SK-N-SH treated with all-trans-retinoic acid at 6 μM for 48 hours (cell line): ENCODE results near the gene GRIK5.

Source experiments
- ATAC-seq: fragments of 200-7000 bp; cut with Tn5 transposase; 3 replicates; pipeline ENCODE4 v1.9.1; 2020; ENCODE audit warnings: mild to moderate bottlenecking, moderate library complexity
- ARNTL ChIP-seq: fragments of 450-650 bp; formaldehyde crosslinking; IDR thresholded peaks from 2 replicates; pipeline ENCODE4 v1.5.0; 2020; ENCODE audit warnings: low read depth, mild to moderate bottlenecking, moderate library complexity, borderline replicate concordance
- BACH2 ChIP-seq: fragments of 250-450 bp; sonication (Bioruptor Pico); IDR thresholded peaks from 2 replicates; pipeline ENCODE4 v1.9.0; 2021; ENCODE audit warnings: mild to moderate bottlenecking, borderline replicate concordance
- CREB5 ChIP-seq: fragments of 250-450 bp; sonication (Bioruptor Pico); IDR thresholded peaks from 2 replicates; pipeline ENCODE4 v1.5.1; 2020; ENCODE audit warnings: low read depth, mild to moderate bottlenecking, moderate library complexity
- CSDC2 ChIP-seq: fragments of 250-450 bp; sonication (Bioruptor Pico); IDR thresholded peaks from 2 replicates; pipeline ENCODE4 v1.5.0; 2020; ENCODE audit warnings: mild to moderate bottlenecking, moderate library complexity
- CSRNP3 ChIP-seq: fragments of 250-450 bp; sonication (Bioruptor Pico); IDR thresholded peaks from 2 replicates; pipeline ENCODE4 v1.5.1; 2021; ENCODE audit warnings: mild to moderate bottlenecking, moderate library complexity
- ESRRG ChIP-seq: fragments of 250-450 bp; sonication (Bioruptor Pico); IDR thresholded peaks from 2 replicates; pipeline ENCODE4 v1.6.1; 2021; ENCODE audit warnings: mild to moderate bottlenecking
- ISL1 ChIP-seq: fragments of 250-450 bp; sonication (Bioruptor Pico); IDR thresholded peaks from 2 replicates; pipeline ENCODE4 v2.1.2; 2022; ENCODE audit warnings: mild to moderate bottlenecking, moderate library complexity
- OSR1 ChIP-seq: fragments of 250-450 bp; sonication (Bioruptor Pico); IDR thresholded peaks from 2 replicates; pipeline ENCODE4 v1.8.0; 2022; ENCODE audit warnings: moderate library complexity, mild to moderate bottlenecking, inconsistent platforms
- PATZ1 ChIP-seq: fragments of 250-450 bp; sonication (Bioruptor Pico); IDR thresholded peaks from 2 replicates; pipeline ENCODE4 v1.8.0; 2020; ENCODE audit warnings: mild to moderate bottlenecking, moderate library complexity, borderline replicate concordance
- POU6F1 ChIP-seq: fragments of 250-450 bp; sonication (Bioruptor Pico); IDR thresholded peaks from 2 replicates; pipeline ENCODE4 v1.8.0; 2021; ENCODE audit warnings: low read depth, mild to moderate bottlenecking, moderate library complexity, borderline replicate concordance
- PPARA ChIP-seq: fragments of 250-450 bp; sonication (Bioruptor Pico); IDR thresholded peaks from 2 replicates; pipeline ENCODE4 v1.5.0; 2020; ENCODE audit warnings: mild to moderate bottlenecking, borderline replicate concordance
- RARB ChIP-seq: fragments of 250-450 bp; sonication (Bioruptor Pico); IDR thresholded peaks from 2 replicates; pipeline ENCODE4 v1.8.0; 2021; ENCODE audit warnings: mild to moderate bottlenecking, moderate library complexity
- SNAI2 ChIP-seq: fragments of 250-450 bp; sonication (Bioruptor Pico); IDR thresholded peaks from 2 replicates; pipeline ENCODE4 v1.5.0; 2020; ENCODE audit warnings: mild to moderate bottlenecking, moderate library complexity
- TCF4 ChIP-seq: fragments of 250-450 bp; sonication (Bioruptor Pico); IDR thresholded peaks from 2 replicates; pipeline ENCODE4 v1.8.0; 2021; ENCODE audit warnings: mild to moderate bottlenecking, moderate library complexity, borderline replicate concordance
- TOX ChIP-seq: fragments of 250-450 bp; sonication (Bioruptor Pico); IDR thresholded peaks from 2 replicates; pipeline ENCODE4 v1.8.0; 2021; ENCODE audit warnings: mild to moderate bottlenecking, moderate library complexity, borderline replicate concordance
- TSHZ2 ChIP-seq: fragments of 250-450 bp; sonication (Bioruptor Pico); IDR thresholded peaks from 2 replicates; pipeline ENCODE4 v1.5.0; 2020; ENCODE audit warnings: mild to moderate bottlenecking, moderate library complexity
- ZC3H10 ChIP-seq: fragments of 250-450 bp; sonication (Bioruptor Pico); IDR thresholded peaks from 2 replicates; pipeline ENCODE4 v1.5.1; 2021; ENCODE audit warnings: mild to moderate bottlenecking, moderate library complexity
- ZFP3 ChIP-seq: fragments of 250-450 bp; sonication (Bioruptor Pico); IDR thresholded peaks from 2 replicates; pipeline ENCODE4 v1.5.0; 2020; ENCODE audit warnings: mild to moderate bottlenecking, moderate library complexity
- ZFP30 ChIP-seq: fragments of 450-650 bp; formaldehyde crosslinking; IDR thresholded peaks from 2 replicates; pipeline ENCODE4 v1.5.0; 2022; ENCODE audit warnings: mild to moderate bottlenecking, moderate library complexity
- ZNF565 ChIP-seq: fragments of 450-650 bp; formaldehyde crosslinking; conservative IDR thresholded peaks from 2 replicates; pipeline ENCODE4 v1.5.0; 2020; ENCODE audit warnings: low read depth, mild to moderate bottlenecking, moderate library complexity
- ZNF70 ChIP-seq: fragments of 450-650 bp; formaldehyde crosslinking; IDR thresholded peaks from 2 replicates; pipeline ENCODE4 v1.5.0; 2020; ENCODE audit warnings: mild to moderate bottlenecking, moderate library complexity
- ZNF8 ChIP-seq: fragments of 450-650 bp; formaldehyde crosslinking; IDR thresholded peaks from 2 replicates; pipeline ENCODE4 v1.5.0; 2020; ENCODE audit warnings: mild to moderate bottlenecking, moderate library complexity

GRIK5 gene

GRCh38 chr19:42097461-42097860, 27.5 kb upstream of the GRIK5 start:
- no peak for ATAC-seq
- TF ChIP-seq CREB5 (CRISPR knock-in tag) (no peak), ZFP3 (CRISPR knock-in tag) (no peak)

- no peak for ATAC-seq
- TF ChIP-seq ZFP3 (CRISPR knock-in tag) (no peak), ZC3H10 (CRISPR knock-in tag) (no peak), ZNF70 (no peak), POU6F1 (CRISPR knock-in tag) (no peak), ISL1 (CRISPR knock-in tag) (no peak), TOX (no peak), ARNTL (CRISPR knock-in tag) (no peak), ZNF8 (CRISPR knock-in tag) (no peak), ZNF565 (CRISPR knock-in tag) (no peak), ZFP30 (no peak), RARB (no peak), TSHZ2 (CRISPR knock-in tag) (no peak), ESRRG (CRISPR knock-in tag) (no peak), BACH2 (CRISPR knock-in tag) (no peak), CSRNP3 (no peak), CSDC2 (CRISPR knock-in tag) (no peak), OSR1 (CRISPR knock-in tag) (no peak), PATZ1 (CRISPR knock-in tag) (no peak), PPARA (CRISPR knock-in tag) (no peak), TCF4 (CRISPR knock-in tag) (no peak)
- TF ChIP-seq, all 23 proteins: peak for 0
Observed at GRCh38 chr19:42096255-42096837, 26.3 kb upstream of the GRIK5 start.

GRCh38 chr19:42095814-42096230, 25.8 kb upstream of the GRIK5 start:
- ATAC-seq: no peak
- no peak for TF ChIP-seq ISL1 (CRISPR knock-in tag)
- TF ChIP-seq RARB: no peak
- no peak for TF ChIP-seq CSDC2 (CRISPR knock-in tag)
- TF ChIP-seq CREB5 (CRISPR knock-in tag): no peak
- no peak for TF ChIP-seq ZFP30
- TF ChIP-seq SNAI2 (CRISPR knock-in tag): no peak
